ENCODE results near the gene LHFPL2.

- no peak for TF ChIP-seq CTCF (IDR thresholded peaks at IDR 0.05)
- TF ChIP-seq POLR2A (IDR thresholded peaks at IDR 0.05) = no peak
These were observed 157.7 kb downstream of the LHFPL2 start for GRCh38 chr5:78490709-78491485.

Data from body of pancreas (tissue), 4 donors.